Activated effector memory CD4-positive, alpha-beta T cell treated with Interleukin-2 at 50 U/mL for 16 hours (primary cell): ENCODE measurements around the gene TERB1.

Experiments
- DNase-seq: peaks from one replicate; pipeline ENCODE4 v3.0.0-alpha.2; 2020

TERB1 gene

DNA sequence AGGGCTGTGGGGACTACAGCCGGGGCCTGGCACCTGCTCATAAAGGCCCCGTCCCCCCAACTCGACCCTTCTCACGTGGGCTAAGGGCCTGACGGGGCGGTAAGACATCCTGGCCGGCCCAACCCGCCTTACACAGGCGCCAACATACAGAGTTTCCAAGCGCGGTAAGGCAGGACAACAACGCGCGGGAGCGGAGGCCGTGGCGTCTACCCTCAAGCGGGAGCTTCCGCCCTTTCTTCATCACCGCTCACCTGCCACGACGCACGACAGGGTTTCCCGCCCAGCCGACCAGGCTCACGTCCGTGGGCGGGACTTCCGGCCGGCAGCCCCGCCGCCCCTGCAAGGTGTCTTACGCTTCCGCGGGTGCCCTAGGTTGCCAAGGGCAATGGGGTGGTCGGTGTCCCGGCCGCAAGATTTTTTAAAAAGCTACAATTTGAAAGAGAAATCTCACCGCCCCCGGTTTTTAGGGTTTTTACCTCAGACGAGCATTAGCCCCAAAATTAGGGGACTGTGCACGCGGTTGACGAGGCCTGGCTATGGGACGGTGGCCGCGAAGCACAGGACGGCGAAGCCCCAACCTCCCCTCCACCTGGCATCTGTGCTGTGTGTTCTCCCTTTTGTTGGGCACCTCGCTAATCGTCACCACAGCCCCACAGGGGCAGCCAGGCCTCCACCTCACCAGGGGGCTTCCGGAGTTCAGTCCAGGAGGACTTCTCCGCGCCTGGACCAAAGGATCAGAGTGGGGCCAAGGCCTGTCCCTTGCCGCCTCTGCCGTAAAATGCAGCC is at the start of gene TERB1:
TSS of gene TERB1 (minus strand) at position 265 of the 786 bp plus-strand sequence. CDS start 4,786 bp downstream, outside the sequence.
- no peak for DNase-seq

GRCh38 chr16:66850115-66850815 is 48.9 kb upstream of the TERB1 start:
- no peak for DNase-seq

GRCh38 chr16:66849549-66849948 is 48.2 kb upstream of the TERB1 start:
- no peak for DNase-seq

DNA sequence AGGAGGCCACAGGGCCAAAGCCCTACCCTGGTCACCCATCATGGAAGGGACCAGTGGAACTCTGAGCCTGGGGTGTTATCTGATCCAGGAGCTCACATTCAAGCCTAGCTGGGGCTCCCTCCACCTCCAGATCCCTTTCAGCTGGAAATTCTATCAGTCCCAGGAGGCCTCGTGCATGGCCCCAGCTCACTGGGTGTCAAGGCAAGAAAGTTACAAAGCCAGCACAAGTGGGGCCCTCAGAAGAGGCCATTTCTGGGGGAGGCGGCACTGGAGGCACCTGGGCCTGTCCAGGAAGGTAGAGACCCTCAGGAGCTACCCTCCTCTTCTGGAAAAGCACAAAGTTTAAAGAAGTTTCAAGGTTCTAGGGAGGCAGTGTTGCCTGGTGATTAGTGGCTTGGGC is 47.6 kb upstream of the TERB1 start:
- no peak for DNase-seq

DNA sequence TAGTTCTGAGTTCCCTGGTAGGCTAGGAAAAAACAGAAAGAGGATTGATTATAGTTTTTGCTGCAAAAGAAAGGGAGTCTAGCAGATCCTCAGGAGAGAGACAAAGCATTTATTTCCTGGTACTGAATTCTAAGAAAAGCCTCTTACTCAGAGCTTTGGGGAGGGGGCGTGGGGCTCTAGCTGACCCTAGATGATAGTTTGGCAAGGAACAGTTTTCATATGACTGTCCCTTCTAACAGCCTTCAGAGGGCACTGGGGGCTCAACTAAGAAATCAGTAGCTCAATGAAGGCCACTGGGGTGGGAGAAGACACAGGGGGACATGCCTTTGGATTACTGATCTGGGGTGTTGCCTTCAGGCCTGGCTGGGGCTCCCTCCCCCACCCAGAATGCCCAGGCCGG is 46.8 kb upstream of the TERB1 start:
- no peak for DNase-seq

GRCh38 chr16:66847533-66848067 is 46.2 kb upstream of the TERB1 start:
- no peak for DNase-seq

DNA sequence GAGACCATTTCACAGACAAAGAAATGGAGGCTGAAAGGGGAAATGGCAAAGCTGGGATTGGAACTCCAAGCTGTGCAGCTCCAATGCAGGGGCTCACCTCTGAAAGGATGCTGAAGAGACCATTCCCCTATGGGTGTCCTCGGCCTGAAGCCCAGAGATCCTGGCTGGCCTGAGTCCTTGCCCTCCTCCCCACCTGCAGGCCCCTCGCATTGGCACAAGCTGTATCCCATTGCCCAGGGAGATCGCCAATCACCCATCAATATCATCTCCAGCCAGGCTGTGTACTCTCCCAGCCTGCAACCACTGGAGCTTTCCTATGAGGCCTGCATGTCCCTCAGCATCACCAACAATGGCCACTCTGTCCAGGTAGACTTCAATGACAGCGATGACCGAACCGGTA is 45.4 kb upstream of the TERB1 start:
- DNase-seq: no peak

GRCh38 chr16:66846266-66846665 is 44.9 kb upstream of the TERB1 start:
- no peak for DNase-seq

GRCh38 chr16:66845791-66846221 is 44.4 kb upstream of the TERB1 start:
- DNase-seq: no peak

- DNase-seq: no peak
Measured at GRCh38 chr16:66845080-66845410, 43.7 kb upstream of the TERB1 start.

- DNase-seq: no peak
Measured at GRCh38 chr16:66844342-66845079, 43.1 kb upstream of the TERB1 start, which contains the start of gene CA7. Gene CA7, plus strand, starts transcription at chr16:66844414. Its CDS starts 74 bp downstream, at chr16:66844488.

DNA sequence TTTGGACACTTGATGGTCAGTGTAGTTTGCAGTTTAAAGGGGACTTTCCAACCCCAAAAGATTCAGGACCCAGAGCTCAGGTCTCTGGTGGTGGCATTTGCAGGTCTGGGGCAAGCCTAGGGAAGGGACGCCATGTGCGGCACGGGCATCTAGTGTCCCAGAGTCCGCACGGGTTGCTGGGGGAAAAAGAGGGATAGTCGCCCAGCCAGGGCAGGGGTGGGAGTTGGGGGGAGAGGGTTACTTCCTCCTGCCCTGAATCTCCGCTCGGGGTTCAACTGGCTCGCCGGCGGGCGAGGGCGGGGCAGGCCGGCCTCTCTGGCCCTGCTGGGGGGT is 42.6 kb upstream of the TERB1 start:
- DNase-seq: no peak

DNA sequence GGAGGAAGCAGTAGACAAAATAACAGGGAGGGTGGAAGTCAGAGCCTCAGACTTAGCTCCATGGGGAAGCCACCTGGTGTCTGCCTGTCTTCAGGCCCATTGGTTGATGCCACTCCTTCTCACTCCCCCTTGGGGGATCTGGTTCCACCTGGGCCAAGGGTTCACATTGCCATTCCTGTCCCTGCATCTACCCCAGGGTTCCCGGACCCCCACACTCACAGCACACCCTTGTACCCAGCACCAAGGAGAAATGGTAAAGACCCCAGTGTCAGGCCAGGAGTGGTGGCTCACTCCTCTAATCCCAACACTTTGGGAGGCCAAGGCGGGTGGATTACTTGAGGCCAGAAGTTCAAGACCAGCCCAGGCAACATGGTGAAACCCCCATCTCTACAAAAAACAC is 41.8 kb upstream of the TERB1 start:
- no peak for DNase-seq

- no peak for DNase-seq
Measured at GRCh38 chr16:66842765-66843164, 41.4 kb upstream of the TERB1 start.

GRCh38 chr16:66841366-66841765 is 40.0 kb upstream of the TERB1 start:
- no peak for DNase-seq

DNA sequence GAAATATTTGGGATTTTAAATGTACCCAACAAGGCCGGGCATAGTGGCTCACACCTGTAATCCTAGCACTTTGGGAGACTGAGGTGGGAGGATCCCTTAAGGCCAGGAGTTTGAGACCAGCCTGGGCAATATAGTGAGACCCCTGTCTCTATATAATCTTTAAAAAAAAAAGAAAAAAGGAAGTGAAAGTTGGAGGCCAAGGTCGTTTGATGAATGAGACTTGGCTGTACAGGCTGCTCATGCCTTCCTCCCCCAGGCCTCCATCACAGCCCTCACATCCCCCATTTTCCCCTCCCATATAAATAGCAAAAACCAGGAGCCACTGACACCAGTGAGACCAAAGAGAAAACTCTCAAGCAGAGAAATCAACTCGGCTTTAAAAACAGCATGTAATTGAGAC is 39.5 kb upstream of the TERB1 start:
- DNase-seq: no peak

- no peak for DNase-seq
Measured at GRCh38 chr16:66834746-66835145, 33.4 kb upstream of the TERB1 start.

- no peak for DNase-seq
Measured at GRCh38 chr16:66832661-66833305, 31.4 kb upstream of the TERB1 start.

GRCh38 chr16:66832190-66832589 is 30.8 kb upstream of the TERB1 start:
- DNase-seq: no peak

- peak; percentile 86 for DNase-seq
Measured at GRCh38 chr16:66830422-66831404, 29.3 kb upstream of the TERB1 start, which contains the start of gene NAE1. Gene NAE1, minus strand, starts transcription at chr16:66830976. Its CDS starts 77 bp downstream, at chr16:66830899.

DNA sequence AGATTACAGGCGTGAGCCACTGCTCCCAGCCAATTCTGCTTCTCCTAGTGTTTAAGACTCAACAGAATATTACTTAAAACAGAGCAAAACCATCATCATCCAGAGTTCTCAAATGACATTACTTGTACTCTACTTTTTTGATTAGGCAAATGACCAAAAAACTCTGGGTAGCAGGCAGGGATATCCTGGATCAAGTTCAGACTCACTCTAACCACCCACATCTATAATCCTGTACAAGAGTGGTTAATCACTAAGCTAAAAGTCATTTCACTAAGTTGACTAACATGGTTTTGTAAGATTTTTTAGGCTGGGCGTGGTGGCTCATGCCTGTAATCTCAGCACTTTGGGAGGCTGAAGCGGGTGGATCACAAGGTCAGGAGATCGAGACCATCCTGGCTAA is 22.6 kb upstream of the TERB1 start:
- DNase-seq: no peak

- DNase-seq: no peak
Measured at GRCh38 chr16:66814734-66815133, 13.3 kb upstream of the TERB1 start.
